AG04449 (cell line): ENCODE measurements around the gene SLC24A3.

Experiments
- CTCF ChIA-PET: fragments of 350-600 bp; formaldehyde crosslinking; extraction: SDS; loops from one replicate; lab custom pipeline; 2021; ENCODE audit warnings: antibody characterized with exemption; lab: Yijun Ruan, JAX
- POLR2A ChIA-PET: fragments of 400-600, 350-600 bp; formaldehyde crosslinking; extraction: SDS; loops from one replicate; lab custom pipeline; 2020; ENCODE audit warnings: antibody characterized with exemption, inconsistent platforms; lab: Yijun Ruan, JAX
- DNase-seq: peaks from one replicate; pipeline ENCODE4 v3.0.0-alpha.2; 2010; ENCODE audit warnings: low read depth, low spot score
- H3K4me3 ChIP-seq: 2 replicates; pipeline ENCODE4 v1.5.1; 2011; ENCODE audit warnings: low read depth, mild to moderate bottlenecking, control low read depth, low read length
- TF ChIP-seq, protein P1 (sequence below): IDR thresholded peaks from one replicate; pipeline ENCODE4 v1.5.1; 2011; ENCODE audit warnings: mild to moderate bottlenecking, moderate library complexity, low read length, control low read depth, inconsistent platforms; ENCODE audit not compliant: insufficient read depth; ENCODE audit errors: missing control alignments

Gene SLC24A3

DNA sequence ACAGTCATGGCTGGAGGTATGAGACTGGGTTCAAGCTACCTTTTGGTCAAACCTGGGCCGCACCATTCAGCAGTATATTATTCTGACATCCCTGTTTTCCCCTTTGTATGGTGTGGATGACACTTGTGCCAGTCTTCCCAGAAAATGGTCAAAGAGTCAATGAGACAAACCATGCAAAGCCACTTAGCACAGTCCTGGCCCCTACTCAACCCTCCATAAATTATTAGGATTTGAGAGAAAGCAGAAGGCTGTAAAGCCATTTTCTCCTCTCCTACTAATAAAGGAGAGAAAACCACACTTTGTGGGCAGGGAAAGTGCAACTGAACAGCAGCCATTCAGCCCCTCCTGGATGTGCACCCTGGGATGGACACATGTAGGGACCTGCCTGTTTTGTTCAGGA lies 236.2 kb downstream of the SLC24A3 start:
- no peak overlapping the region for H3K4me3 ChIP-seq
- POLR2A ChIA-PET, result no interaction called here
- CTCF ChIA-PET, result no interaction called here
- TF ChIP-seq, protein P1, sequence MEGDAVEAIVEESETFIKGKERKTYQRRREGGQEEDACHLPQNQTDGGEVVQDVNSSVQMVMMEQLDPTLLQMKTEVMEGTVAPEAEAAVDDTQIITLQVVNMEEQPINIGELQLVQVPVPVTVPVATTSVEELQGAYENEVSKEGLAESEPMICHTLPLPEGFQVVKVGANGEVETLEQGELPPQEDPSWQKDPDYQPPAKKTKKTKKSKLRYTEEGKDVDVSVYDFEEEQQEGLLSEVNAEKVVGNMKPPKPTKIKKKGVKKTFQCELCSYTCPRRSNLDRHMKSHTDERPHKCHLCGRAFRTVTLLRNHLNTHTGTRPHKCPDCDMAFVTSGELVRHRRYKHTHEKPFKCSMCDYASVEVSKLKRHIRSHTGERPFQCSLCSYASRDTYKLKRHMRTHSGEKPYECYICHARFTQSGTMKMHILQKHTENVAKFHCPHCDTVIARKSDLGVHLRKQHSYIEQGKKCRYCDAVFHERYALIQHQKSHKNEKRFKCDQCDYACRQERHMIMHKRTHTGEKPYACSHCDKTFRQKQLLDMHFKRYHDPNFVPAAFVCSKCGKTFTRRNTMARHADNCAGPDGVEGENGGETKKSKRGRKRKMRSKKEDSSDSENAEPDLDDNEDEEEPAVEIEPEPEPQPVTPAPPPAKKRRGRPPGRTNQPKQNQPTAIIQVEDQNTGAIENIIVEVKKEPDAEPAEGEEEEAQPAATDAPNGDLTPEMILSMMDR, result no peak
- DNase-seq, result no peak

DNA sequence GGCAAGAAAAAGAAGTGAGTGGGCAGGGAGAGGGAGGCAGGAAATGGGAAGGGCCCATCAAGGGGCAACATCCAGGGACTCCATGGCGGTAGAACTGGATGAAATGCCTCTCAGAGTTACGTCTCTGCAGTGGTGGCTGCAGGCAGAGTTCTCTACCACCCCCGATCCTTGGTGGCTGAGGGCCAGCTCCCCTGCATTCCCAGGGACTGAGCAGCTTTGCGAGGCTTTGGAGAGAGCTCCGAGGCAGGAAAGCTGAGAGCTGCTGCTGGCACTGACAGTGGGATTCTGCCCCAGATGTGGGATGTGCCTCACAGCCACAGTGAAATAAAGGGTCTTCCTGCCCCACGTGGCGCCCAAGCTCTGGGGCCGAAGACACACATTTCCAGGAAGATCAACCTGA lies 236.6 kb downstream of the SLC24A3 start:
- H3K4me3 ChIP-seq, result no peak overlapping the region
- DNase-seq, result no peak
- CTCF ChIA-PET, result no interaction called here

DNA sequence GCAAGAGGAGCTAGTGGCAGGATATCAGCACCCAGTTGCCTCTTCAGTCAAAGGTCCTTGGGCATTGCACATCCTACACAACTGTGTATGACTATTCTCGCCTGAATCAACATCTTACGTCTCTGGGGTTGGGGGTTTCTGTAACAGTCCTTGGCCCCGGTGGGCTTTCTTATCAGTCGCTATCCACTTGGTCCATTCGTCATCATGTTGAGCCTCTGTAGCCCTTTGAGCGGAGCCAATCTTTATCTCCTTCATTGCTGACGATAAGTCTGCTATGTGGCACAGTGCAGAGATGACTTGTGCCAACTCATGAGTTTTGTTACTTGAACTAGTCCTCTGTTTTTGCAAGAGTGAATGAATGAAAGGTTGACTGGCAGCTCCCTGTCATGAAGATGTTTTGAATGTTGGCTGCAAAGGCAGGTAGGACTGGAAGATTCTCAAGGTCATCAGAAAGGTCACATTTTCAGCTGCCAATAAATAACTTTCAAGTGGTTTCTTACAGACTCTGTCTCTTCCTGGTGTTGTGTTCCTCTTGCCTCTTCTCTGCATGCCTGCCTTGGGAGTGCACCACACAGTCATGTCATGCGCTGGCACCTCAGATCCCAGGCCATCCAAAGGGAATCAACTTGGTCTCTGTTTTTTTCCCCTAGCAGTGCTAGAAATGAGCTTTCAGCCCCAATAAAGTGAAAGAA lies 238.9 kb downstream of the SLC24A3 start:
- no peak for DNase-seq
- no peak overlapping the region for H3K4me3 ChIP-seq
- ChIA-PET CTCF (no interaction called here), POLR2A (no interaction called here)
- TF ChIP-seq, protein P1, result no peak

More for the DNA sequence above, 236.6 kb downstream of the SLC24A3 start:
- POLR2A ChIA-PET, result no interaction called here
- TF ChIP-seq, protein P1, result no peak

DNA sequence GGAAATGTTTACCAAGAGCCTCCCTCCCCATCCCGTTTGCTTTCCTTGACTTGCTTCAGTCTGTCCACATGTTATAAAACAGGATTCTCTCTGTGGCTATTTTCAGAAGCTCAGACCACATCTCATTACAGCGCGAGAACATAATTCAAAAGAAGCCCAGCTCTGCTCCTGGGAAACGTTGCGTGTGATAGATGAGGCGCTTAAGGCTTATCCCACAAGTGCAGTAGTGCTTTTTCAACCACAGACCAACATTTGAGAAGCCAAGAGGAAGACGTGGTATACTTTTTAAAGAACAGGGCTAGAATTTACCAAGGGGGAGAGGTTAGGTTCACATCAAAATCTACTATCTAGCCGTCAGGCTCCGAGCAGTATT lies 239.5 kb downstream of the SLC24A3 start:
- TF ChIP-seq, protein P1, result no peak
- H3K4me3 ChIP-seq, result no peak overlapping the region
- POLR2A ChIA-PET, result no interaction called here
- DNase-seq, result no peak
- CTCF ChIA-PET, result no interaction called here

DNA sequence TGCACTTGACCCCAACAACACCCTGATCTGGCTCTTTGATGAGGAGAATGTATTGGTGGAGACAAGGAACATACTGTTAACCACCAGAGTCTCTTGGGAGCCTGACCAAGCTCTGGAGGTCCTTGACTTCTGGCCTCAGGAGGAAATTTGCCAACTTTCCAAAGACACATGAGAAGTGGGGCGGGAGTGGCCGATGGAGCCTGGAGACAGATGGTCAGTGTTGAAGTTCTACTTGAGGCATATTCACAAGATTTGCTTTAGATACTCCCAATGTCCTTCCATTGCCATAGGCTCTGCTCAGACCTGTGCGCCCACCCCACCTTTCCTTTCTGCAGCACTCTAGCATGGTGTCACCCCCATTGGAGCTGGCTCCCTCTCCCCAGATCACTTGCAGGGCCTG lies 241.0 kb downstream of the SLC24A3 start:
- TF ChIP-seq, protein P1, result no peak
- ChIA-PET POLR2A (no interaction called here), CTCF (no interaction called here)
- DNase-seq, result no peak
- H3K4me3 ChIP-seq, result no peak overlapping the region

DNA sequence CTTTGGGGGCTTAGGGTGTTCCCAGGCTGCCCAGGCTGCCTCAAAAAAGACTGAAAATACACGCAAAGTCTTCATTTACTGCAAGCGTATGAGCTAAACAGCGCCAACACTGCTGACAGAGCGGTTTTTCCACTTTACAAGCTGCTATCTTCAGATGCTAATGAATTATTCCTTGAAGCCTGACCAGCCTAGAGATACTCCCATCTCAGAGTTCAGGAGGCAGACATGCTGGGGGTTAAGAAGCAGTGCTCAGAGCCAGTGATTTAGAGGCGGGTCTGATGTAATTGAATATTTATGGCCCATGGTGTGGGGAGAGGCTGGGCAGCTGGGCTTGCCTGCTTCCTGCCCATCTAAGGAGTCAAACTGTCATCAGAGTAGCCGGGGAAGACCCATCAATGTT lies 241.4 kb downstream of the SLC24A3 start:
- TF ChIP-seq, protein P1, result no peak
- no peak for DNase-seq
- no peak overlapping the region for H3K4me3 ChIP-seq
- POLR2A ChIA-PET, result no interaction called here
- CTCF ChIA-PET, result no interaction called here
